DOHH2 (cell line): Measurements from ENCODE around the gene SUMF1.

Source experiments
- CTCF ChIP-seq: fragments of 200-600 bp; sonication (generic); IDR thresholded peaks from one replicate; pipeline ENCODE4 v1.5.1; 2014; ENCODE audit warnings: antibody characterized with exemption, mild to moderate bottlenecking, low read depth, low read length; ENCODE audit not compliant: poor library complexity, severe bottlenecking
- EZH2phosphoT487 ChIP-seq: fragments of 200-600 bp; sonication (generic); IDR thresholded peaks from 2 replicates; pipeline ENCODE4 v1.6.1; 2017; ENCODE audit warnings: borderline replicate concordance, mild to moderate bottlenecking, antibody characterized with exemption, low read length, moderate library complexity, mixed read lengths

DNA sequence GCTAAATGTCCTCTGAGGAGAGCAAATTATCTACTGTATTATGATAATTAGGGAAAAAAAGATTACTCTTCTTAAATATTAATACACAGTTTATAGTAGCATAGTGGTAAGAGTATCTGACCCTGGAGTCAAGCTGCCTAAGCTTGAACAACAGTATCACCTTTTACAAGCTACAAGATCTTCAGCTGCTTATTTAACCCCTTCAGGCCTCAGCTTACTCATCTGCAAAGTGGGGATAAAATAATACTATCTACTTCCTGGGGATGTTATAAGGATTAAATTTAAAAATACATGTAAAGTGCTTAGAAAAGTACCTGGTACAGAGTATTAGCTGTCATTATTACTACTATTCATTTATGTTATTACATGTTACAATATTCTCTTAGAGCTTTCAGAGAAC, 42.0 kb downstream of the SUMF1 start:
- TF ChIP-seq CTCF (no peak), EZH2phosphoT487 (no peak)
